C4-2B (cell line): ENCODE measurements around the gene PHRF1.

ENCODE experiments used
- ZFX ChIP-seq: fragments of 450-650 bp; IDR thresholded peaks from 2 replicates; pipeline ENCODE4 v1.6.1; 2017
- TF ChIP-seq, protein P1 (sequence below): fragments of 450-650 bp; conservative IDR thresholded peaks from 2 replicates; pipeline ENCODE4 v1.5.1; 2017; ENCODE audit warnings: mild to moderate bottlenecking

DNA sequence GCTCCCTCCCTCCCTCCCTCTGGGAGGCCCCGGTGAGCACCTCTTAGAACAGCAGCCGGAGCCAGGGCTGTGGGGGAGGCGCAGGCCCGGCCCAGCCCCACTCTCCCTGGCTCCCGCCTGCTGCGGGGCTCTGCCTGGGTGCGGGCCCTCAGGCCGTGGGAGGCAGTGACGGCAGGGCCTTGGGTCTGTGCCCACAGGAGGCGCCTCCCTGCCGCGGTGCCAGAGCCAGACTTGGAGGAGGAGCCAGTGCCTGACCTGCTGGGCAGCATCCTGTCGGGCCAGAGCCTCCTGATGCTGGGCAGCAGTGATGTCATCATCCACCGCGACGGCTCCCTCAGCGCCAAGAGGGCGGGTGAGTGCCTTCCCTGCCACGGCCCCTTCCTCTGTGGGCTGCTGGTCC lies 30.0 kb downstream of the PHRF1 start:
- TF ChIP-seq, protein P1, sequence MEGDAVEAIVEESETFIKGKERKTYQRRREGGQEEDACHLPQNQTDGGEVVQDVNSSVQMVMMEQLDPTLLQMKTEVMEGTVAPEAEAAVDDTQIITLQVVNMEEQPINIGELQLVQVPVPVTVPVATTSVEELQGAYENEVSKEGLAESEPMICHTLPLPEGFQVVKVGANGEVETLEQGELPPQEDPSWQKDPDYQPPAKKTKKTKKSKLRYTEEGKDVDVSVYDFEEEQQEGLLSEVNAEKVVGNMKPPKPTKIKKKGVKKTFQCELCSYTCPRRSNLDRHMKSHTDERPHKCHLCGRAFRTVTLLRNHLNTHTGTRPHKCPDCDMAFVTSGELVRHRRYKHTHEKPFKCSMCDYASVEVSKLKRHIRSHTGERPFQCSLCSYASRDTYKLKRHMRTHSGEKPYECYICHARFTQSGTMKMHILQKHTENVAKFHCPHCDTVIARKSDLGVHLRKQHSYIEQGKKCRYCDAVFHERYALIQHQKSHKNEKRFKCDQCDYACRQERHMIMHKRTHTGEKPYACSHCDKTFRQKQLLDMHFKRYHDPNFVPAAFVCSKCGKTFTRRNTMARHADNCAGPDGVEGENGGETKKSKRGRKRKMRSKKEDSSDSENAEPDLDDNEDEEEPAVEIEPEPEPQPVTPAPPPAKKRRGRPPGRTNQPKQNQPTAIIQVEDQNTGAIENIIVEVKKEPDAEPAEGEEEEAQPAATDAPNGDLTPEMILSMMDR: no peak
- no peak for TF ChIP-seq ZFX
